HG03378 (cell line): ENCODE data around the gene SHANK3.
A peak's percentile ranks its signal among the peaks of the same experiment; 100 is the strongest.
"Not testable (repeated sequence)": the region's sequence is repeated elsewhere in the genome, so short reads cannot be mapped to it uniquely, and the experiment has no call there.

Source experiments
- ATAC-seq: cut with Tn5 transposase; IDR thresholded peaks from one replicate; pipeline ENCODE4 v1.9.1; 2021; ENCODE audit warnings: mild to moderate bottlenecking, moderate library complexity; ENCODE audit not compliant: unreplicated experiment

SHANK3 gene

DNA sequence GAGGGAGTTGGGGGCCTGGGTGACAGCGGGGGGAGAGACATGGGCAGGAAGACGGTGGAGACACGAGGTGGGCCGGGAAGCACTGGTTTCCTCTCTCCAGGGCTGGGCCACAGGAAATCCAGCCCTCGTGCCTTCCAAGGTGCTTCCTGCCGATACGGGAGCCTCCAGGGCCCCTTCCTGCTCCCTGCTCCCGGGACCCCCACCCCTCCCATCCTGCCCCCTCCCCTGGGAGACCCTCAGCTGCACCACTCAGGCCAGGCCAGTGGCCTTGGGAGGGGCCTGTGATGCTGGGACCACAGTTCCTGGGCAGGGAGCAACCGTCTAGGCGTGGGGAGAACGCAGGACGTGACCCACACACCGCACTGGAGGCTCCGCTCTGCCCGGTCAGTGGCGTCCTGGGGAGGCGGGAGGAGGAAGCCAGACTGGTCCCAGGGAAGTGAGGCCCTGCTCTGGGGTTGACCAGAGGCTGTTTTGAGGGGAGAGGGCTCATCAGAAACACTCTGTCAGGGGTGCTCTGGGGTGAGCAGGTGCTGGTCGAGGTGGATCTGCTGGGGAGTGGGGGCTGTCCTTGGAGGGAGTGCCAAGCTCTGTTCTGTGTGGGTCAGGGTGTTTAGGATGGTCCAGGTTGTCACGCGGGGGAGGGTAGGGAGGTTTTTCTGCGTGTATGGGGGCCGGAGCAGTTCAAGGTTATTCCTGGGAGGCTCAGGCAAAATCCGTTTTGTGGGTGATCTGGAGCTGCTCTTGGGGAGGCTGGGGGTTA, at the start of gene SHANK3:
Gene SHANK3 (plus strand): TSS at position 353 of the 760 bp plus-strand sequence.
- ATAC-seq = no peak

DNA sequence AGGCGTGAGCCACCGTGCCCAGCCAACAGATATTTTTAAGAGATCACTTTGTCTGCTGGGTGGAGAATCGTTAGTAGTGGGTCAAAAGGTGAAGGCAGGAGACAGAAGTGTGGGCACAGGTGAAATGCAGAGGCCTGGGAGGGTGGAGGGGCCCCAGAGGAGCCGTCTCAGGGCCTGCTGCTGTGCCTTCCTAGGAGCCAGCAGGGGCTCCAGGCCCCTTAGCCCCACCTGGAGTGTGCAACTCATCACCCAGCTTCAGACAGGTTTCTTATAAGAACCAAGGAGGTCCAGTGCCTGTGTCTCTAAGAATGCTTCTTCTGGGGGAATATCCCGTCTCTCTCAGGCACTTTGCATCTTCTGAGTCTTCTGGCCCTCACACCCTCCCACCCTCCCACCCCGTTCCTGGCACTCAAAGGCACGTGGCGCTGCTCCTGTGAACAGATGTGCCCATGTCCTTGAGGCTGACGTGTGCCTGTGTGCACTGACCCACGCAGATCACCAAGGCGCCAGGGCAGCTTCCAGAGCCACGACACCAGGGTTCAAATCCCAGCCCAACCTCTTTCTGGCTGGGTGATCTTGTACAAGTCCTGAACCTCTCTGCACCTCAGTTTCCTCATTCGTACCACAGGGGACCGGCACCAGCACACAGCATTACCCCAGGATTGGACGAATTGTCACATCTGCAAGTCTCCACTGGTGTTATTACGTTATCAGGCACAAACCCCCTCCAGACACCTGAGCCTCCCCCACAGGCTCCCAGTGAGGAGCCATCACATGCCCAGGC, 48.1 kb upstream of the SHANK3 start:
- no peak for ATAC-seq

DNA sequence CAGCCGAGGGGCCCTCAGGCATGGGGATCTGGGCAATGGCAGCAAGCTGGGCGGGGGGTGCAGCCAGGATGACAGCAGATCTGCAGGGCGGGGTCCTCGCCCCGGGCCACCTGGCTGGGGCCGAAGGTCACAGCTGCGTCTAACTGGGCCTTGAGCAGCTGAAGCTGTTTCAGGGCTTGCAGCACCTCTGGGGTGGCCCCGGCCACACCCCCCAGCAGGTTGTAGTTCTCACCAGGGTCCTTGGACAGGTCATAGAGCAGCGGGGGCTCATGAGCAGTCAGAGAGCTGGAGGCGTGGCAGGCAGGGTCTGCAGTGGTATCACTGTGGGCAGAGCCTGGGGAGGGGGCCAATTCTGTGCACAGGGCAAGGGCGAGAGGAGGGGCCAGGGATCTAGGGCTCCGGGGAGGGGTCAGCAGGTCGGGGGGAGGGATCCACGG, 47.5 kb upstream of the SHANK3 start:
- ATAC-seq = no peak

DNA sequence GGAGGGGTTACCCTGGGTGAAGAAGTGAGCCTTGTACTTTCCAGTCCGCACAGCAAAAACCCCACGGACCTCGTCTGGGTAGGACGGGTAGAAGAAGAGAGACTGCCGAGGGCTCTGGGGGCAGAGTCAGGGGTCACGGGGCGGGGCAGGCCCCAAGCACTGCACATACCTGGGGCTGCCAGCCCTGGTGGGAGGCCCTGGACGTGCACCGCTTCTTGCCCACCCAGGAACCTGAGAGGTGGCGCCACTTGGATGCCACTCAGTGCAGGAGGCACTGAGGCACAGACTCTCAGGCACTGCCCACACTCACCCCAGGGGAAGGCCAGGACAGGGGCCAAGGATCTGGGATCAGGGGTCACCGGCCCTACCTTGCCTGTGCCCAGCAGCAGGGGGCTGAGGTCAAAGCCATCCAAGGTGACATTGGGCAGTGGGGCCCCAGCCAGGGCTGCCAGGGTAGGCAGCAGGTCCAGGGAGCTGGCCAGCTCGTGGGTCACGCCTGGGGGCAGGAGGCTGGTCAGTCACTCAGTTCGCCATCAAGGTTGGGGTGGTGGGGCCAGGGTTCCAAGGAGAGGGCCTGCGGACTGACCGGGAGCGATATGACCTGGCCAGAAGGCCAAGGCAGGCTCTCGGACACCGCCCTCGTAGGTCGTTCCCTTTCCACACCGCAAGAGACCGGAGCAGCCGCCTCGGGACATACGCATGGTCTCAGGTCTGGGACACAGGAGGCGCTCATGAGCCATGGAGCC, 46.9 kb upstream of the SHANK3 start:
- no peak for ATAC-seq

DNA sequence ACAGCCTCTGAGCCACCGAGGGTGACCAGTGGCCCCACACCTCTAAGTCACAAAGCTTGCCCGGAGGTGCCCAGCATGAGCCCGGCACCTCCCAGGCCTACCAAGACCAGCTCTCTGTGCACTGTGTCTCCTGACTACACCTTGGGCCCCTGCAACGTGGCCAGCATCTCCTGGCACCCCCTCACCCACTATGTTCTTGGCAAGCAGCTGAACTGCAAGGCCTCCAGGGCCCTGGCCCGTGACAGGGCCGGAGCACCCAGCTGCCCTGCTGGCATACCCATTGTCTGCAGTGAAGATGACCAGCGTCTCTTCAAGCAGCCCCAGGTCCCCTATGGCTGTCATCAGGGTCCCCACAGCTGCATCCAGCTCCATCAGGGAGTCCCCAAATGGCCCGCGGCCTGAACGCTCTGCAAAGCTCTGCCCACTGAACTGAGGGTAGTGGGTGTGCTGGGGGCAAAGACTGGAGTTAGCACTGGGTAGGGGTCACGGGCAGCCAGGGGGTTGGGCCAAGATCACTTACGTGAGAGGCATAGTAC, 46.2 kb upstream of the SHANK3 start:
- no peak for ATAC-seq

DNA sequence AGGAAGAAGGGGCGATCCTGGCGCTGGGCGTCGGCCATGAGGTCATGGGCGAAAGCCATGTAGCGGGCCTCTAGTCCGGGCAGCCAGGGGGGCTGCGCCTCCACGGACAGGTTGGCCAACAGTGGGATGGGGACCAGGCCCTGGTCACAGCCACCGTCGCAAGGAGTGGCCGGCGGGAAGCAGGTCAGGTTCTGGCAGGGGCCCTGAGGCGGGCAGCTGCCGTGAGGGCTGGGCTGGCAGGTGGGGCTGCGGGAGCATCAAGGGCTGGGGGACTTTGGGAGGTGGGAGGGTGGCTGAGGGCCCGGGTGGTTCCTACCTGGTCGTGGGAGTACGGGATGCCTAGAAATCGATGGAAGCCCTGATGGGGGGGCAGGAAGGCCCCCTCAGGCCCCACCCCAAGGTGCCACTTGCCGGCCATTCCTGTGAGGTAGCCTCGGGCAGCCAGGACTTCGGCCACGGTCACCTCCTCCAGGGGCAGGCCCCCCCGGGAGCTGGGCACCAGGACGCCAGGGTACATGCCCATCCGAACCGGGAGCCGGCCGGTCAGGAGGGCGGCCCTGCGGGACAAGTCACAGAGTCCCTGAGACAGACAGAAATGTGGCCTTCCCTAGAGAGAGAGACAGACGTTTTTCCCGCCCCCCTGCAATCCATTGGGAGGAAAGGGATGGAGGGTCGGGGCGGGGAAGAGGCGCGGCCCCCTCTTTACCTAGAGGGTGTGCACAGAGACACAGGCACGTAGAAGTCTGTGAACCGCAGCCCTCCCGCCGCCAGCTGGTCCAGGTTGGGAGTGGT, 45.6 kb upstream of the SHANK3 start:
- ATAC-seq = no peak

DNA sequence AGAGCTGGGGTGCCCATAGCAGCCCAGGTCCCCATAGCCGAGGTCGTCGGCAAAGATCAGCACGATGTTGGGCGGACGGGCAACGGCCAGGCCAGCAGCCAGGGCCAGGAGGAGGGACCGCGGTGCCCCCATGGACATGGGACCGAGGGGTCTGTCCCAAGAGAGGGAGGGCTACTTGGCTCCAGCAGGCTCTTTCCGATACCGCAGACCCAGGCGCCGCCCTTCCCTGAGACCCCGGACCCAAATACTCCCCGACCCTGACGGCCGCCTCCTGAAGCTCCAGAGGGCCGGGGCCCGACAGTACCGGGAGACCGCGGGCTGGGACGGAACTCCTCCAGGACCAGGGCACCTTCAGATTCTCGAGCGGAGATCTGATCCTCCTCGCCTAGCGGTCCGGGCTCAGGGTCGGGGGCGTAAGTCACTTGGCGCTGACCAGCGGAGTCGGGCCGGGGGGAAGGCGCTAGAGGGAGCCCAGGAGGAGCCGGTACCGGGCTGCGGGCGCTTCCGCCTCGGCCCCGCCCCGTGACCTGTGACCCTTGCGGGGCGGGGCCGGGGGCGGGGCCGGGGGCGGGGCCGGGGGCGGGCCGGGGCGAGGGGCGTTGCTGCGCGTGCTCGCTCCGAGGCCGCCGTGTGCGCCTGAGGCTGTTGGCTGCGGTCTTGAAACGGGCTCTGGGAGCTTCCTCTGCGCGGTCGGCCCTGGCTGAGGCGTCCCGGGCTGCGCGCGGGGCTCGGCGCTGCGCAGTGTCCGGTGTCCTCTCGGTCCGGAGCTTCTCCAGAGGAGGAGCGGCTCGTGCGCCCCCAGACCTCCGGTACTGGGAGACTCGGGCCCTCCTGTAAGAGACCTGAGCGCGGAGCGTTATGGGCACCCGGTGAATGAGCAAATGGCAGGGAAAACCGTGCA, 44.7 kb upstream of the SHANK3 start, which contains the start of gene ARSA:
Gene ARSA (minus strand): TSS at position 511 of the 901 bp plus-strand sequence. CDS start 373 bp downstream, at position 138.
- ATAC-seq = peak; percentile 55

DNA sequence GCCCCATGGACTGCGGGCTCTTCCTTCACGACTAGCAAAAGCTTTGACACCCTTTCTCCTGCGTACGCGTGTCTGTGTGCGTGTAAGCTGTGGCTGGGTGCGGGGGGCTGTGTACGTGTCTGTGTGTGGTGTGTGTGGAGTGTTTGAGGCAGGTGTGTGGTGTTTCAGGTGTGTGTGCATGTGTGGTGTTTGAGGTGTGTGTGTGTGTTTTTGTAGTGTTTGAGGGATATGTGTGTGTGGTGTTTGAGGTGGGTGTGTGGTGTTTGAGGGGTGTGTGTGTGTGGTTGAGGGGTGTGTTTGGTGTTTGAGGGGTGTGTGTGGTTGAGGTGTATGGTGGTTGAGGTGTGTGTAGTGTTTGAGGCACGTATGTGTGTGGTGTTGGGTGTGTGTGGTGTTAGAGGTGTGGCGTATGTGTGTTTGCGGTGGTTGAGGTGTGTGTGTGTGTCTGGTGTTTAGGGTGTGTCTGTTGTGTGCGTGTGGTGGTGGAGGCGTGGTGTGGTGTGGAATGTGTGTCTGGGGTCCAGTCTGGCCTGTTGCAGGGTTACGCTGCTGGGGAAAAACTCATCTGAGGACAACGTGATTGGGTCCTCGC, 44.0 kb upstream of the SHANK3 start:
- ATAC-seq = no peak

DNA sequence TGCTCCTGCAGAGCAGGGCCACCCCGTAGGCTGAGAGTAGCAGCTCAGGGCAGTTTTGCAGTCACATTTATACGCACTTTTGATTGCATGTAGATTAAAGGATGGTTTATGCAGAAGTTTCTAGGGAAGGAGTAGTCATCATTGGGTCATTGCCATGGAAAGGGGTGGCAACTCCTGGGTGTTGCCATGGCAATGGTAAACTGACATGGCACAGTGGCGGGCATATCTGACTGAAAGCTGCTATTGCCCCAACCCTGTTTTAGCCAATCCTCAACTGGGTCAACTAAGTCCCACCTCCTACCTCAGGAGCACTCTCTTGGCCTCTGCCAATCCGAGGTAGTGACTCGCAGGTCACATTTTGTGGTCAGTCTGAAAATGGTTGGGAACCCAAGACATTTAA, 42.2 kb upstream of the SHANK3 start:
- ATAC-seq = no peak

DNA sequence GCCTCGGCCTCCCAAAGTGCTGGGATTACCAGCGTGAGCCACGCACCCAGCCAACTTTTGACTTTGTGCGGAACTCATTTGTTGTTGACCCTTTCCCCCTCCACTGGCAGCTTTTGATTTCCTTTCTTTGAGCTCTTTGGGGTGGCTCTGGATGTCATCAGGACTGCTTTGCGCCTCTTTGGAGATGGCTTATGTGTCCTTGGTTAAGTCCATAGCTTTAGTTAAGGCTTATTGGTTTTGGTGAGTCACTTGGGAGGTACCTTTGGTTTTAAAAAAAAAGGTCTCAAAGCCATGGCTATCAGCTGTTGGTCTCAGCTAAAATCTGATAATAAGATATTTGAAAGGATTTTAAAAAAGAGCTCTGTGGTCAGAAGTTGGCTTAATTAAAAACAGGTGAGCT, 39.5 kb upstream of the SHANK3 start:
- ATAC-seq = no peak

DNA sequence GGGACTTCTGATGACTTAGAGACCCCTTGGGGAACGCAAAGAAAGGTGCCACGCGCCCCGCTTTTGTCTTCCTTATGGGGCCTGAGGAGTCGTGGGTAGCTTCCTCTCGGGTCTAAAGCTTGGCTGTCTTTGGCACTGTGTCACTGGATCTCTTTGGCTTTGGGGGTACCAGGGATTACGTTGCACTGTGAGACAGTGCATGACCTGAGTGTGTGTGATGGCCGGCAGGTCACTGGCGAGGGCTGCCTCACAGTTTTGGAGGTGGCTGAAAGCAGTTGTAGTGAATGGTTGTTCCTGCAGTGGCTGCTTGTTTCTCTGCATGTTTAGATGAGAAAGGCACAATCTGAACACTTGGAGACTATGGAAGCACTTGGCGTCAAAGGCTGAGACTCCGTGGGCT, 38.9 kb upstream of the SHANK3 start:
- no peak for ATAC-seq

DNA sequence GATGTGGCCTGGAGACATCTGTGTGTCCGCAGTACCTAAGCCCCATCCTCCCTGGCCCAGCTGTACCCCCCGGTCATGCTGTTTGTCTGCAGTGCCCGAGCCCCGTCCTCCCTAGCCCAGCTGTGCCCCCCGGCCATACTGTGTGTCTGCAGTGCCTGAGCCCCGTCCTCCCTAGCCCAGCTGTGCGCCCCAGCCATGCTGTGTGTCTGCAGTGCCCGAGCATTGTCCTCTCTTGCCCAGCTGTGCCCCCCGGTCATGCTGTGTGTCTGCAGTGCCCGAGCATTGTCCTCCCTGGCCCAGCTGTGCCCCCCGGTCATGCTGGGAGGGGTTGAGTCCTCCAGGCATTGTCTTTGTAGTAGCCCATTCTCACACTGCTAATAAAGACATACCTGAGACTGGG, 37.0 kb upstream of the SHANK3 start:
- ATAC-seq = no peak

DNA sequence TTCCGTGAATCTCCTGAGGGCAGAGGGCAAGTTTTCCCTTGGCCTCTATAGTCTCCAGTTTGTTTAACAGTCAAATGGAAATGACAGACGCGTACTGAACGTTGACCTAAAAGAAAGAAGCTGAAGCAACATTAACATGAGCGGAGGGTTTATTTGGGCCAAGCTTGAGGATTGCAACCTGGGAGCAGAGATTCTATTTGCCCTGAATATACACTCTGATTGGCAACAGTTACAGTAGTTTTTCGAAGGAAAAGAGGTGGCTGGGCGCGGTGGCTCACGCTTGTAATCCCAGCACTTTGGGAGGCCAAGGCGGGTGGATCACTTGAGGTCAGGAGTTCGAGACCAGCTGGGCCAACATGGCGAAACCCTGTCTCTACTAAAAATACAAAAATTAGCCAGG, 32.3 kb upstream of the SHANK3 start:
- ATAC-seq = not testable (repeated sequence)

DNA sequence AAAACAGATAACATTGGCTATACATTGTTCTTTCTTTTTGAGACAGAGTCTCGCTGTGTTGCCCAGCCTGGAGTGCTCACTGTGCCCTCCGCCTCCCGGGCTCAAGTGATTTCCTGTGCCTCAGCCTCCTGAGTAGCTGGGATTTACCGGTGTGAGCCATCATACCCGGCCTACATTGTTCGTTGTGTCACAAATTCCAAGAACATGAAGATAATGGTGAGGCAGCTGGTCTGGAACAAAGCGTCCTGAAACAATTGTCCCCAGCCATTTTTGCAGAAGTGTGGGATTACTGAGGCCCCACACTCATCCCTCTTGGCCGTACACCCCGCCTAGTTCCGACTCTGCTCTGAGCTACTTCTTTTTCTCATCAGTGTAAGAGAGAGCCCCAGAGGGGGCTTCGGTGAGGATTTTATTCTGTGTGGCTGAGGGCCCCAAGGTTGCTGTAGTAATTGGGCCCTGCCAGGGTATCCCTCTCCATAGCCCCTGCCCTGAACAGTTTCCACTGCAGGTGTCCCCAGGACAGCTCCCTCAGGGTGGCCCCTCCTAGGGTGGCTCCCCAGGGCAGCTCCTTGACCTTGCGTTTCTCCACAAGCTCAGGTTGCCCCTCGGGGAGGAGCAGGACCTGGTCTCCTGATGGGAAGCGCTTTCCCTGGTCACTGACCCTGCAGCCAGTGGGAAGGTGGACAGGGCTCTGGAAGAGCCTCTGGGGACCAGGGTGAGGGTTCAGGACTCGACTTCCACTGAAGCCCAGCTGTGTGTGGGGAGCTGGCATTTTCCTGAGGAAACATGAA, 31.6 kb upstream of the SHANK3 start:
- no peak for ATAC-seq

DNA sequence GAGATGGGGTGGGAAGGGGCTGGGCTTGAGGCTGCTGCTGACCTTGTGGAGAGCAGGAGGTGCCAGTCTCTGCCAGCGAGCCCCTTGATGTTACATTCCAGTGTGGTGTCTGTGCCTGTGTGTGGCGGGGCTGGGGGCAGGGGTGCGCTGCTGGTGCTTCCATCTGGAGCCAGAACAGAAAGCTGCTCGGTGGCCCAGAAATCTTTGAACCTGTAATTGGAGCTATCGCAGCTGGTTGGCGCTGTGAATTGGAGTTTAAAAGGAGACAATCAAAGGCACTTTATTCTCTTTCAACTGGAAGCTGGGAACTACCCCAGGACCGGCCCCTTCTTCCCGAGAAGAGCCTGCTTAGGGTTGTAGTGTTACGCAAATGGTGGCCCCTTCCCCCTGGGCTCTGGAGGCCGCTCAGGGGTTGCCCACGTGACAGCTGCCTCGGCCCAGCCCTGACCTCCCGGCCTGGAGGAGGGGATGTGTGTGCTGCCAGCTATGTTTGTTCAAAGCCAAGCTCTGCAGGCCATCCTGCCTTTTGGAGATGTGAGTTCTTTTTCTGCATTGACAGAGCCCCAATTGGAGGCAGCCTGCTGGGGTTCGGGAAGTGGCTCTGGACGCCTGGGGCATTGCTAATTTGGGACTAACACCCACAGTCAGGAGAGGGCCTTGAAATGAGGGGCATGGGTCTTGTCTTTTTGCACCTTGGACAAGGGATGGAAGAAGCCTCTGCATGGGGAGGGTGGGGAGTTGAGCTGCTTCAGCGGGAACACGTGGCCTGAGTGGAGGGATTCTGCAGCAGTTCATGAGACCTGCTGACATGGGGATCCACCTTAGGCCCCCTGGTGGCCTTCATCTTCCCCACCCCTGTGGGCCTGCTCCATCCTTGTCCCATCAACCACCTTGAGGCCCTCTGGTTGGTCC, 30.7 kb upstream of the SHANK3 start:
- ATAC-seq = no peak

DNA sequence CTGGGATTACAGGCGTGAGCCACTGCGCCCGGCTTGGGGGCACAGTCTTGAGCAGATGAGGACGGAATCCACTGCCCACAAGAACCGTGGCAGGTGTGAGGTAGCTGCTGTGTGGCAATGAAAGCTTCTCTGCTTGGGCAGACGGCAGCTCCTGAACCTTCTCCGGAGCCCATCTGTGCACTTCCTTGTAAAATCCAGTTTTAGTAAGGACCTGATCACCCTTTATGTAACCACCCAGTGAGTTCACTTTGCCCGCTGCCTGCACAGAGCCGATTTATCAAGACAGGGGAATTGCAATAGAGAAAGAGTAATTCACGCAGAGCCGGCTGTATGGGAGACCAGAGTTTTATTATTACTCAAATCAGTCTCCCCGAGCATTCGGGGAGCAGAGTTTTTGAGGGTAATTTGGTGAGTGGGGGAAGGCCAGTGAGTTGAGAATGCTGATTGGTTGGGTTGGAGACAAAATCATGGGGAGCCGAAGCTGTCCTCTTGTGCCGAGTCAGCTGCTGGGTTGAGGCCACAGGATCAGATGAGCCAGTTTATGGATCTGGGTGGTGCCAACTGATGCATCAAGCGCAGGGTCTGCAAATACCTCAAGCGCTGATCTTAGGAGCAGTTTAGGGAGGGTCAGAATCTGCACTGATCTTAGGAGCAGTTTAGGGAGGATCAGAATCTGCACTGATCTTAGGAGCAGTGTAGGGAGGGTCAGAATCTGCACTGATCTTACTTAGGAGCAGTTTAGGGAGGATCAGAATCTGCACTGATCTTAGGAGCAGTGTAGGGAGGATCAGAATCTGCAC, 29.4 kb upstream of the SHANK3 start:
- ATAC-seq = not testable (repeated sequence)

DNA sequence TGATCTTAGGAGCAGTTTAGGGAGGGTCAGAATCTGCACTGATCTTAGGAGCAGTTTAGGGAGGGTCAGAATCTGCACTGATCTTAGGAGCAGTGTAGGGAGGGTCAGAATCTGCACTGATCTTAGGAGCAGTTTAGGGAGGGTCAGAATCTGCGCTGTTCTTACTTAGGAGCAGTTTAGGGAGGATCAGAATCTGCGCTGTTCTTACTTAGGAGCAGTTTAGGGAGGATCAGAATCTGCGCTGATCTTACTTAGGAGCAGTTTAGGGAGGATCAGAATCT, 28.9 kb upstream of the SHANK3 start:
- not testable (repeated sequence) for ATAC-seq
